WTC11 (cell line): Measurements from ENCODE around the gene COL16A1. TPM values are rescaled to one million over a fixed set of nuclear protein-coding genes. Genes with fewer than 3 reads are reported as not detected.

Experiments used
- ATAC-seq: fragments of 200-7000 bp; cut with Tn5 transposase; 2 replicates; pipeline ENCODE4 v1.10.0; 2021; ENCODE audit warnings: mild to moderate bottlenecking, moderate library complexity
- CTCF ChIA-PET: fragments of 300-600 bp; sonication (Branson Sonifier 250); formaldehyde crosslinking; loops from one replicate; lab custom pipeline; 2021; ENCODE audit warnings: antibody characterized with exemption; lab: Charles Lee
- POLR2A ChIA-PET: fragments of 350-600 bp; sonication (Branson Sonifier 250); formaldehyde crosslinking; loops from one replicate; lab custom pipeline; 2021; ENCODE audit warnings: antibody characterized with exemption; lab: Charles Lee
- DNase-seq: peaks from one replicate; pipeline ENCODE4 v3.0.0; 2021; ENCODE audit warnings: low spot score
- H3K27ac Mint-ChIP-seq: 2 replicates; pipeline ENCODE4 v1.8.0; 2021; ENCODE audit warnings: mixed read lengths
- H3K27me3 Mint-ChIP-seq: 2 replicates; pipeline ENCODE4 v1.8.0; 2021; ENCODE audit warnings: low read depth, mild to moderate bottlenecking, moderate library complexity, mixed read lengths
- H3K36me3 Mint-ChIP-seq: 2 replicates; pipeline ENCODE4 v1.8.0; 2021; ENCODE audit warnings: mixed read lengths
- H3K4me1 Mint-ChIP-seq: 2 replicates; pipeline ENCODE4 v1.8.0; 2022; ENCODE audit warnings: mixed read lengths
- H3K4me3 Mint-ChIP-seq: 2 replicates; pipeline ENCODE4 v1.8.0; 2021; ENCODE audit warnings: mild to moderate bottlenecking, moderate library complexity, mixed read lengths
- H3K9me3 Mint-ChIP-seq: 2 replicates; pipeline ENCODE4 v1.8.0; 2021; ENCODE audit warnings: mixed read lengths
- ATF1 ChIP-seq: sonication (generic); formaldehyde crosslinking; IDR thresholded peaks from 2 replicates; pipeline ENCODE4 v1.8.1; 2023; ENCODE audit warnings: mild to moderate bottlenecking, moderate library complexity, missing genetic modification reagents
- ATF6 ChIP-seq: sonication (generic); formaldehyde crosslinking; IDR thresholded peaks from 2 replicates; pipeline ENCODE4 v1.8.1; 2023; ENCODE audit warnings: mild to moderate bottlenecking, missing genetic modification reagents
- CBFB ChIP-seq: sonication (generic); formaldehyde crosslinking; IDR thresholded peaks from 2 replicates; pipeline ENCODE4 v1.8.1; 2022; ENCODE audit warnings: mild to moderate bottlenecking, low read depth, missing genetic modification reagents
- CREB1 ChIP-seq: sonication (generic); formaldehyde crosslinking; IDR thresholded peaks from 2 replicates; pipeline ENCODE4 v1.8.0; 2023; ENCODE audit warnings: mild to moderate bottlenecking, missing genetic modification reagents
- CREM ChIP-seq: sonication (generic); formaldehyde crosslinking; IDR thresholded peaks from 2 replicates; pipeline ENCODE4 v1.8.1; 2022; ENCODE audit warnings: mild to moderate bottlenecking, missing genetic modification reagents, moderate library complexity
- ERG ChIP-seq: fragments of 250-450 bp; sonication (Bioruptor Pico); IDR thresholded peaks from 2 replicates; pipeline ENCODE4 v1.8.0; 2021; ENCODE audit warnings: mild to moderate bottlenecking
- FOXJ3 ChIP-seq: sonication (generic); formaldehyde crosslinking; IDR thresholded peaks from 2 replicates; pipeline ENCODE4 v1.9.0; 2021; ENCODE audit warnings: missing genetic modification reagents, mild to moderate bottlenecking, borderline replicate concordance
- GABPB1 ChIP-seq: sonication (generic); formaldehyde crosslinking; IDR thresholded peaks from 2 replicates; pipeline ENCODE4 v1.8.1; 2023; ENCODE audit warnings: mild to moderate bottlenecking, missing genetic modification reagents
- HMGXB4 ChIP-seq: sonication (generic); formaldehyde crosslinking; IDR thresholded peaks from 2 replicates; pipeline ENCODE4 v1.8.1; 2023; ENCODE audit warnings: mild to moderate bottlenecking, moderate library complexity, missing genetic modification reagents
- IRF2 ChIP-seq: sonication (generic); formaldehyde crosslinking; IDR thresholded peaks from 2 replicates; pipeline ENCODE4 v1.8.0; 2022; ENCODE audit warnings: low read depth, missing genetic modification reagents, borderline replicate concordance
- JUN ChIP-seq: sonication (generic); formaldehyde crosslinking; IDR thresholded peaks from 2 replicates; pipeline ENCODE4 v1.8.0; 2023; ENCODE audit warnings: mild to moderate bottlenecking, missing genetic modification reagents
- MYBL2 ChIP-seq: sonication (generic); formaldehyde crosslinking; IDR thresholded peaks from 2 replicates; pipeline ENCODE4 v1.8.1; 2023; ENCODE audit warnings: mild to moderate bottlenecking, moderate library complexity, missing genetic modification reagents
- NFE2L1 ChIP-seq: sonication (generic); formaldehyde crosslinking; IDR thresholded peaks from 2 replicates; pipeline ENCODE4 v1.8.1; 2023; ENCODE audit warnings: missing genetic modification reagents
- PRDM15 ChIP-seq: sonication (generic); formaldehyde crosslinking; IDR thresholded peaks from 2 replicates; pipeline ENCODE4 v1.8.0; 2022; ENCODE audit warnings: missing genetic modification reagents
- TEAD4 ChIP-seq: sonication (generic); formaldehyde crosslinking; IDR thresholded peaks from 2 replicates; pipeline ENCODE4 v1.8.0; 2022; ENCODE audit warnings: mild to moderate bottlenecking, missing genetic modification reagents
- USF2 ChIP-seq: sonication (generic); formaldehyde crosslinking; IDR thresholded peaks from 2 replicates; pipeline ENCODE4 v1.8.1; 2023; ENCODE audit warnings: mild to moderate bottlenecking, missing genetic modification reagents, moderate library complexity
- ZMAT4 ChIP-seq: fragments of 250-450 bp; sonication (Bioruptor Pico); IDR thresholded peaks from 2 replicates; pipeline ENCODE4 v1.9.0; 2021; ENCODE audit warnings: mild to moderate bottlenecking
- ZNF138 ChIP-seq: sonication (generic); formaldehyde crosslinking; conservative IDR thresholded peaks from 2 replicates; pipeline ENCODE4 v1.8.1; 2022; ENCODE audit warnings: mild to moderate bottlenecking, moderate library complexity, missing genetic modification reagents
- ZNF416 ChIP-seq: fragments of 250-450 bp; sonication (Bioruptor Pico); IDR thresholded peaks from 2 replicates; pipeline ENCODE4 v1.9.0; 2021; ENCODE audit warnings: mild to moderate bottlenecking, inconsistent platforms
- ZNF512 ChIP-seq: sonication (generic); formaldehyde crosslinking; IDR thresholded peaks from 2 replicates; pipeline ENCODE4 v1.8.1; 2022; ENCODE audit warnings: missing genetic modification reagents, borderline replicate concordance
- ZSCAN18 ChIP-seq: fragments of 250-450 bp; sonication (Bioruptor Pico); IDR thresholded peaks from 2 replicates; pipeline ENCODE4 v2.1.2; 2022; ENCODE audit warnings: mild to moderate bottlenecking, moderate library complexity
- total RNA-seq: library from RNA; stranded (reverse); gene quantifications from 3 replicates; pipeline ENCODE4 v1.2.3, GENCODE V29; 2021

The COL16A1 gene
- total RNA-seq, 1 experiment from 2014 or later: 8.8 TPM

- TF ChIP-seq PRDM15: no peak
- no peak for TF ChIP-seq ZSCAN18 (CRISPR knock-in tag)
- no peak for TF ChIP-seq ZNF138
- TF ChIP-seq MYBL2 (CRISPR knock-in tag): no peak
These were observed 12.4 kb downstream of the COL16A1 start (continued) for GRCh38 chr1:31691446-31691845.

GRCh38 chr1:31690921-31691320 lies 12.9 kb downstream of the COL16A1 start:
- Mint-ChIP-seq H3K4me3 (no peak overlapping the region), H3K9me3 (no peaks in the 10 kb centered on the region), H3K27ac (no peak overlapping the region), H3K4me1 (peaks cover 2% of the 10 kb centered on the region; the same call in 1 of the 2 replicates), H3K36me3 (no peaks in the 10 kb centered on the region), H3K27me3 (no peaks in the 10 kb centered on the region)
- POLR2A ChIA-PET: no interaction called here
- ATAC-seq (no peak), DNase-seq (no peak)
- TF ChIP-seq HMGXB4 (CRISPR knock-in tag) (no peak), ZNF416 (CRISPR knock-in tag) (no peak)
- CTCF ChIA-PET: interaction anchor here (0.9 to 1.4 kb wide), 7 partner anchors 11 to 98 kb away, joined by 3 to 7 read pairs (median 5); no protein-coding TSS in a partner anchor

- Mint-ChIP-seq H3K9me3 (no peaks in the 10 kb centered on the region), H3K36me3 (no peaks in the 10 kb centered on the region), H3K27me3 (no peaks in the 10 kb centered on the region), H3K27ac (no peak overlapping the region), H3K4me1 (peaks cover 2% of the 10 kb centered on the region; the same call in 1 of the 2 replicates), H3K4me3 (no peak overlapping the region)
- POLR2A ChIA-PET: interaction anchor here (0.6 kb wide), 1 partner anchor 418 kb away, joined by 3 read pairs; the partner anchor contains the start of gene KPNA6
- CTCF ChIA-PET: interaction anchor here (1.2 to 1.4 kb wide), 4 partner anchors 15 to 99 kb away, joined by 3 to 7 read pairs (median 4); no protein-coding TSS in a partner anchor
- ATAC-seq (no peak), DNase-seq (no peak)
- no peak for TF ChIP-seq CREB1
- TF ChIP-seq ATF6 (CRISPR knock-in tag): no peak
- no peak for TF ChIP-seq ZNF512
- no peak for TF ChIP-seq CBFB (CRISPR knock-in tag)
- no peak for TF ChIP-seq GABPB1 (CRISPR knock-in tag)
- TF ChIP-seq FOXJ3 (CRISPR knock-in tag): no peak
- no peak for TF ChIP-seq IRF2 (CRISPR knock-in tag)
- TF ChIP-seq USF2 (CRISPR knock-in tag): no peak
- TF ChIP-seq TEAD4 (CRISPR knock-in tag): no peak
- TF ChIP-seq ZMAT4 (CRISPR knock-in tag): no peak
- TF ChIP-seq NFE2L1: no peak
- no peak for TF ChIP-seq JUN
- no peak for TF ChIP-seq ATF1 (CRISPR knock-in tag)
- TF ChIP-seq CREM (CRISPR knock-in tag): no peak
- no peak for TF ChIP-seq ERG
These were observed 14.0 kb downstream of the COL16A1 start for GRCh38 chr1:31689854-31690253.
